H1 (cell line): ENCODE data around the gene ALDH4A1. TPM values are rescaled to one million over a fixed set of nuclear protein-coding genes. Genes with fewer than 3 reads are reported as not detected.

Experiments
- CTCF ChIA-PET: fragments of 300-600 bp; sonication (Branson Sonifier 250); formaldehyde crosslinking; loops from one replicate; lab custom pipeline; 2021; ENCODE audit not compliant: partially characterized antibody; lab: Charles Lee
- POLR2A ChIA-PET: fragments of 300-600 bp; sonication (Branson Sonifier 250); formaldehyde crosslinking; loops from one replicate; lab custom pipeline; 2021; ENCODE audit warnings: inconsistent platforms; ENCODE audit not compliant: partially characterized antibody; lab: Charles Lee
- DNase-seq, 2 experiments: peaks; one replicate each; pipeline versions ENCODE4 v3.0.0 to v3.0.0-alpha.2; 2010 to 2022; ENCODE audit warnings: low spot score in 2 of 2, low read depth in 1 of 2, mixed read lengths in 1 of 2
- FAIRE-seq: peaks from 2 replicates; lab custom pipeline; 2011; peaks lifted over from hg19 to GRCh38; lab: Jason Lieb, UNC
- H2AFZ ChIP-seq: 2 replicates; pipeline ENCODE4 v1.8.1; 2012; ENCODE audit warnings: low read length, inconsistent platforms
- H2AK5ac ChIP-seq: 2 replicates; pipeline ENCODE4 v1.6.1; 2013; ENCODE audit warnings: low read depth, low read length
- H2BK120ac ChIP-seq: replicated peaks from 2 replicates; pipeline ENCODE3; 2013; ENCODE audit warnings: low read depth, low read length, inconsistent platforms
- H2BK12ac ChIP-seq: 2 replicates; pipeline ENCODE4 v1.6.1; 2013; ENCODE audit warnings: low read depth, low read length
- H2BK15ac ChIP-seq: 2 replicates; pipeline ENCODE4 v1.6.1; 2013; ENCODE audit warnings: low read length
- H2BK20ac ChIP-seq: 2 replicates; pipeline ENCODE4 v1.6.1; 2013; ENCODE audit warnings: low read length
- H2BK5ac ChIP-seq: 2 replicates; pipeline ENCODE4 v1.6.1; 2013; ENCODE audit warnings: low read depth, low read length
- H3K14ac ChIP-seq: 2 replicates; pipeline ENCODE4 v1.6.1; 2013; ENCODE audit warnings: inconsistent platforms; ENCODE audit not compliant: insufficient read length
- H3K18ac ChIP-seq: 2 replicates; pipeline ENCODE4 v1.6.1; 2013; ENCODE audit warnings: low read length; ENCODE audit errors: extremely low read depth
- H3K23ac ChIP-seq: 2 replicates; pipeline ENCODE4 v1.6.1; 2013; ENCODE audit warnings: inconsistent platforms; ENCODE audit not compliant: insufficient read length
- H3K23me2 ChIP-seq: 2 replicates; pipeline ENCODE4 v1.6.1; 2013; ENCODE audit warnings: low read depth, low read length
- H3K27ac ChIP-seq: 2 replicates; pipeline ENCODE4 v1.6.1; 2011; ENCODE audit warnings: low read depth, low read length, inconsistent platforms
- H3K27me3 ChIP-seq, 4 experiments: replicated peaks in 1 of 4; 1 replicate in 1 of 4; 2 replicates in 3 of 4; pipeline versions ENCODE4 v1.6.1 to v1.8.1; 2011 to 2013; ENCODE audit warnings: low read length in 3 of 4, mild to moderate bottlenecking in 3 of 4, inconsistent platforms in 2 of 4, mixed read lengths in 2 of 4, moderate library complexity in 1 of 4; ENCODE audit not compliant: control insufficient read depth in 3 of 4, insufficient read depth in 3 of 4; ENCODE audit errors: extremely low read depth in 1 of 4
- H3K36me3 ChIP-seq, 4 experiments: 2 replicates each; pipeline versions ENCODE4 v1.6.1 to v1.8.1; 2011 to 2013; ENCODE audit warnings: mild to moderate bottlenecking in 4 of 4, low read length in 3 of 4, moderate library complexity in 2 of 4, control low read depth in 1 of 4, inconsistent platforms in 1 of 4; ENCODE audit not compliant: insufficient read depth in 4 of 4, control insufficient read depth in 2 of 4
- H3K4ac ChIP-seq: replicated peaks from 2 replicates; pipeline ENCODE3; 2013; ENCODE audit warnings: low read length, low read depth, mixed read lengths, inconsistent platforms; ENCODE audit not compliant: insufficient read length
- H3K4me1 ChIP-seq, 4 experiments: replicated peaks in 1 of 4; 1 replicate in 1 of 4; 2 replicates in 3 of 4; pipeline versions ENCODE4 v1.6.1 to v1.8.1; 2011 to 2013; ENCODE audit warnings: low read length in 3 of 4, inconsistent platforms in 2 of 4, mixed read lengths in 1 of 4; ENCODE audit not compliant: insufficient read depth in 4 of 4, control insufficient read depth in 3 of 4
- H3K4me2 ChIP-seq, 2 experiments: 2 replicates each; pipeline versions ENCODE4 v1.6.1 to v1.8.1; 2011 to 2013; ENCODE audit warnings: low read depth in 2 of 2, low read length in 2 of 2, control low read depth in 1 of 2, inconsistent platforms in 1 of 2, mild to moderate bottlenecking in 1 of 2; ENCODE audit not compliant: insufficient read depth in 1 of 2
- H3K4me3 ChIP-seq, 4 experiments: fragments of 200-600, 300-600 bp in 1 of 4; sonication (generic), shearing (Covaris generic), sonication (Bioruptor Twin) in 1 of 4; 2 replicates each; pipeline versions ENCODE4 v1.5.1 to v1.8.1; 2011 to 2016; ENCODE audit warnings: low read length in 4 of 4, low read depth in 3 of 4, control low read depth in 2 of 4, inconsistent platforms in 2 of 4, mild to moderate bottlenecking in 2 of 4, mixed read lengths in 1 of 4, moderate library complexity in 1 of 4; ENCODE audit not compliant: insufficient read depth in 2 of 4; ENCODE audit errors: extremely low read depth in 1 of 4
- H3K56ac ChIP-seq: replicated peaks from 2 replicates; pipeline ENCODE3; 2013; ENCODE audit warnings: low read depth, mild to moderate bottlenecking, mixed read lengths, low read length, inconsistent platforms; ENCODE audit not compliant: insufficient read length
- H3K79me1 ChIP-seq: 2 replicates; pipeline ENCODE4 v1.6.1; 2013; ENCODE audit warnings: low read depth, low read length, control low read depth
- H3K79me2 ChIP-seq, 2 experiments: 2 replicates each; pipeline versions ENCODE4 v1.6.1 to v1.8.1; 2012 to 2013; ENCODE audit warnings: low read length in 2 of 2, mild to moderate bottlenecking in 2 of 2, inconsistent platforms in 1 of 2; ENCODE audit not compliant: insufficient read depth in 2 of 2, control insufficient read depth in 1 of 2
- H3K9ac ChIP-seq, 4 experiments: replicated peaks in 1 of 4; 1 replicate in 1 of 4; 2 replicates in 3 of 4; pipeline versions ENCODE4 v1.6.1 to v1.8.1; 2011 to 2013; ENCODE audit warnings: low read depth in 3 of 4, low read length in 3 of 4, control low read depth in 2 of 4, mild to moderate bottlenecking in 2 of 4, moderate library complexity in 2 of 4, inconsistent platforms in 1 of 4; ENCODE audit errors: extremely low read depth in 1 of 4
- H3K9me3 ChIP-seq, 2 experiments: 2 replicates each; pipeline versions ENCODE4 v1.6.1 to v1.8.1; 2012 to 2013; ENCODE audit warnings: mild to moderate bottlenecking in 2 of 2, moderate library complexity in 2 of 2, control low read depth in 1 of 2, inconsistent platforms in 1 of 2, low read depth in 1 of 2, low read length in 1 of 2, mixed read lengths in 1 of 2; ENCODE audit not compliant: insufficient read depth in 2 of 2
- H4K20me1 ChIP-seq, 2 experiments: replicated peaks in 1 of 2; 2 replicates each; pipeline versions ENCODE3 to v1.8.1; 2011 to 2013; ENCODE audit warnings: inconsistent platforms in 2 of 2, low read length in 2 of 2, mild to moderate bottlenecking in 1 of 2; ENCODE audit not compliant: insufficient read depth in 2 of 2, control insufficient read depth in 1 of 2
- H4K5ac ChIP-seq: 2 replicates; pipeline ENCODE4 v1.6.1; 2013; ENCODE audit warnings: low read length, low read depth, mixed read lengths, inconsistent platforms; ENCODE audit not compliant: insufficient read length
- H4K8ac ChIP-seq: 2 replicates; pipeline ENCODE4 v1.8.0; 2013; ENCODE audit warnings: mild to moderate bottlenecking, moderate library complexity, low read length, inconsistent platforms; ENCODE audit not compliant: insufficient read depth; ENCODE audit errors: extremely low read depth
- H4K91ac ChIP-seq: replicated peaks from 2 replicates; pipeline ENCODE3; 2013; ENCODE audit warnings: low read length, mixed read lengths, inconsistent platforms; ENCODE audit not compliant: insufficient read length
- ASH2L ChIP-seq: fragments of 200-600, 300-600 bp; sonication (generic); IDR thresholded peaks from one replicate; pipeline ENCODE4 v1.7.1; 2017; ENCODE audit warnings: low read length
- BCL11A ChIP-seq, 2 experiments: IDR thresholded peaks; one replicate each; pipeline ENCODE4 v1.6.1; 2011; ENCODE audit warnings: low read depth in 2 of 2, low read length in 2 of 2, mild to moderate bottlenecking in 2 of 2
- BRCA1 ChIP-seq: IDR thresholded peaks from 2 replicates; pipeline ENCODE4 v1.6.1; 2012; ENCODE audit warnings: low read depth, low read length, improper control_type of control experiment
- FOSL1 ChIP-seq: IDR thresholded peaks from 2 replicates; pipeline ENCODE4 v1.6.1; 2011; ENCODE audit warnings: mild to moderate bottlenecking, low read depth, low read length, moderate library complexity; ENCODE audit not compliant: insufficient read depth
- JUND ChIP-seq: IDR thresholded peaks from 2 replicates; pipeline ENCODE4 v1.6.1; 2011; ENCODE audit warnings: mild to moderate bottlenecking, improper control_type of control experiment, low read length
- NANOG ChIP-seq: IDR thresholded peaks from 2 replicates; pipeline ENCODE4 v1.6.1; 2011; ENCODE audit warnings: low read length, low read depth, mild to moderate bottlenecking, inconsistent platforms; ENCODE audit not compliant: insufficient read depth, poor library complexity, severe bottlenecking
- RBBP5 ChIP-seq: IDR thresholded peaks from 2 replicates; pipeline ENCODE4 v1.7.1; 2012; ENCODE audit warnings: low read depth, mild to moderate bottlenecking, inconsistent platforms, low read length, moderate library complexity, borderline replicate concordance
- RXRA ChIP-seq: IDR thresholded peaks from 2 replicates; pipeline ENCODE4 v1.6.1; 2011; ENCODE audit warnings: low read depth, mild to moderate bottlenecking, low read length, moderate library complexity; ENCODE audit not compliant: insufficient read depth
- SIN3A ChIP-seq, 2 experiments: IDR thresholded peaks in 1 of 2; conservative IDR thresholded peaks in 1 of 2; 2 replicates each; pipeline ENCODE4 v1.6.1; 2011 to 2012; ENCODE audit warnings: low read length in 2 of 2, improper control_type of control experiment in 1 of 2, low read depth in 1 of 2, mild to moderate bottlenecking in 1 of 2
- ZNF274 ChIP-seq: IDR thresholded peaks from 2 replicates; pipeline ENCODE4 v1.7.0; 2012; ENCODE audit warnings: low read length, borderline replicate concordance; ENCODE audit errors: extremely low read depth
- WGBS, 2 experiments: shearing (Covaris generic) in 1 of 2; methylation state at CpG; one replicate each; pipeline versions ENCODE4 v1.1.6 to v1.1.7; 2013 to 2015; ENCODE audit warnings: low lambda C conversion rate in 2 of 2, mixed read lengths in 2 of 2, inconsistent platforms in 1 of 2, low coverage in 1 of 2, missing lambda C conversion rate in 1 of 2; ENCODE audit not compliant: insufficient replicate concordance in 2 of 2, insufficient coverage in 1 of 2, insufficient read length in 1 of 2; ENCODE audit errors: extremely low coverage in 1 of 2, missing lambda C conversion rate in 1 of 2; 5-methylcytosine and 5-hydroxymethylcytosine counted together
- polyA plus RNA-seq, 7 experiments: library from polyadenylated mRNA; depleted of rRNA in 3 of 7; stranded (reverse) in 5 of 7; unstranded in 2 of 7; fragments of >200 nt in 5 of 7; fragments of 200-250 nt in 2 of 7; gene quantifications; 1 replicate in 5 of 7; 2 replicates in 1 of 7; 4 replicates in 1 of 7; pipeline versions ENCODE4 v1.2.1 to v1.2.3, GENCODE V29; 2011 to 2013; ENCODE audit warnings: missing spikeins in 2 of 7, mixed read lengths in 2 of 7
- total RNA-seq: library from RNA; stranded (reverse); fragmentation: NEBNext Ultra II Directional; extraction: Animal tissue kit (Norgen Biotek cat#: 25700); gene quantifications from 2 replicates; pipeline ENCODE4 v1.2.1, GENCODE V29; 2021

ALDH4A1 gene
- total and polyA plus RNA-seq, 2 of the 8 experiments (the other 6 are each of a cell fraction or from before 2014, with no cell fraction given): 30.3 to 35.9 TPM

DNA sequence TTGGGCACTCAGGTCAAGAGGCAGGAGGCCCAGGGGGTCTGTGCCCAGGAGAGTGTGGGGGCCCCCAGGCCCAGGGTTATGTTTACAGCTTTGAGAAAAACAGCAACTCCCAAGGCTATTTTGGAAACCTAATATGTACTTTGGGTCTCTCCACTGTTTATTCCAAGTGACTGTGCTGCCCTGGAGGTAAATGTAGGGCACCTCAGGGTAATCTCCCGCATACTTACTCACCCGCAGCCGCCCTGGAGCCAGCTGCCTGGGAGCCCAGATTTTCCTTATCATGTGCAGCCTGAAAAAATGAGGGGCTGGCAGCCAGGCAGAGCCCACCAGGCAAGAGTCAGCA is 34.1 kb upstream of the ALDH4A1 start:
- no peak overlapping the region; the same call in 1 of the 2 replicates for H2AK5ac ChIP-seq
- H3K56ac ChIP-seq: no peak overlapping the region
- H3K9me3 ChIP-seq: no peaks in the 10 kb centered on the region
- TF ChIP-seq RXRA: no peak
- TF ChIP-seq RBBP5: no peak
- TF ChIP-seq FOSL1: no peak
- no peak for TF ChIP-seq JUND
- TF ChIP-seq ASH2L: no peak
- no peak for TF ChIP-seq SIN3A (conservative IDR thresholded peaks at IDR 0.05 in 1 of 2, IDR thresholded peaks at IDR 0.05 in 1 of 2; ENCODE audit: low read depth in 1 of 2, low read length in 2 of 2)
- no peak for TF ChIP-seq BRCA1
- no peak for TF ChIP-seq BCL11A (IDR thresholded peaks at IDR 0.05; ENCODE audit: low read depth in 2 of 2, low read length in 2 of 2)
- TF ChIP-seq NANOG: no peak
- TF ChIP-seq ZNF274: no peak
- no peak overlapping the region for H3K4me2 ChIP-seq
- no peaks in the 10 kb centered on the region for H3K36me3 ChIP-seq
- no peak overlapping the region for H3K14ac ChIP-seq
- H4K91ac ChIP-seq: no peak overlapping the region
- no peak overlapping the region for H2BK15ac ChIP-seq
- ChIA-PET CTCF (interaction anchor here (0.6 to 12.8 kb wide), 6 partner anchors 9 to 89 kb away, joined by 3 to 105 read pairs (median 8); no protein-coding TSS in a partner anchor), POLR2A (interaction anchor here (1.1 to 3.0 kb wide), 4 partner anchors 10 to 19 kb away, joined by 3 to 12 read pairs (median 5); no protein-coding TSS in a partner anchor)
- H3K23me2 ChIP-seq: no peaks in the 10 kb centered on the region
- H3K27me3 ChIP-seq: no peaks in the 10 kb centered on the region
- H3K4me1 ChIP-seq: peaks cover 4 to 26% (median 18%) of the 10 kb centered on the region in 4 experiments
- peaks cover 0 to 2% of the 10 kb centered on the region in 2 experiments for H4K20me1 ChIP-seq
- FAIRE-seq (no peak), DNase-seq (no peak)
- H4K8ac ChIP-seq: no peak overlapping the region
- no peak overlapping the region for H3K18ac ChIP-seq
- H2AFZ ChIP-seq: no peak overlapping the region
- H2BK5ac ChIP-seq: no peak overlapping the region
- no peak overlapping the region for H4K5ac ChIP-seq
- no peak overlapping the region for H3K23ac ChIP-seq
- peaks cover 8% of the 10 kb centered on the region for H3K79me1 ChIP-seq
- no peaks in the 10 kb centered on the region; a peak in 1 of 4 replicates for H3K79me2 ChIP-seq
- WGBS, 2 experiments: 91% methylated on average over 3 of the region's 3 CpGs; no CpG with 5 or more reads in 1 of the 2 experiments
- H2BK20ac ChIP-seq: no peak overlapping the region
- no peak overlapping the region for H2BK120ac ChIP-seq
- H3K4ac ChIP-seq: no peak overlapping the region
- no peak overlapping the region for H3K27ac ChIP-seq
- H2BK12ac ChIP-seq: no peak overlapping the region
- H3K9ac ChIP-seq: no peak overlapping the region
- H3K4me3 ChIP-seq: no peak overlapping the region
